Stimulated activated CD4-positive, alpha-beta T cell treated with anti-CD3 and anti-CD28 coated beads, TNF-alpha, amount 100 ng/mL, for 4 hours (primary cell): ENCODE results near the gene TPRA1.

Source experiments
- DNase-seq, 3 experiments: peaks; one replicate each; pipeline ENCODE4 v3.0.0-alpha.2; 2020; ENCODE audit warnings: low read depth in 3 of 3

The TPRA1 gene

GRCh38 chr3:127590282-127590592, 296 bp downstream of the TPRA1 start:
- DNase-seq, result peak in 1 of 3 experiments; percentile 33

- no peak for DNase-seq
These were observed 792 bp downstream of the TPRA1 start for GRCh38 chr3:127589600-127590281.

- no peak for DNase-seq
These were observed 1.5 kb downstream of the TPRA1 start for GRCh38 chr3:127588806-127589577.

- no peak for DNase-seq
These were observed 2.7 kb downstream of the TPRA1 start for GRCh38 chr3:127587876-127588275.

- DNase-seq, result no peak
These were observed 4.6 kb downstream of the TPRA1 start for GRCh38 chr3:127585813-127586413.

- DNase-seq, result no peak
These were observed 5.2 kb downstream of the TPRA1 start for GRCh38 chr3:127585163-127585812.

- DNase-seq, result no peak
These were observed 5.8 kb downstream of the TPRA1 start for GRCh38 chr3:127584734-127585133.

- DNase-seq, result no peak
These were observed 10.0 kb downstream of the TPRA1 start for GRCh38 chr3:127580327-127581060.

- DNase-seq, result no peak
These were observed 11.7 kb downstream of the TPRA1 start for GRCh38 chr3:127578802-127579201.

- DNase-seq, result no peak
These were observed 12.4 kb downstream of the TPRA1 start for GRCh38 chr3:127578168-127578567.

- no peak for DNase-seq
These were observed 13.1 kb downstream of the TPRA1 start for GRCh38 chr3:127577448-127577847.

- DNase-seq, result peak; percentile 55 to 70 (median 69)
These were observed 15.4 kb downstream of the TPRA1 start for GRCh38 chr3:127574880-127575878.

GRCh38 chr3:127573912-127574311, 16.6 kb downstream of the TPRA1 start:
- no peak for DNase-seq

GRCh38 chr3:127573401-127573800, 17.1 kb downstream of the TPRA1 start:
- no peak for DNase-seq

GRCh38 chr3:127572735-127573134, 17.8 kb downstream of the TPRA1 start:
- DNase-seq, result no peak

- no peak for DNase-seq
These were observed 18.3 kb downstream of the TPRA1 start for GRCh38 chr3:127572186-127572585.

- DNase-seq, result no peak
These were observed 20.0 kb downstream of the TPRA1 start for GRCh38 chr3:127570520-127570919.

GRCh38 chr3:127569160-127569559, 21.4 kb downstream of the TPRA1 start:
- DNase-seq, result no peak

GRCh38 chr3:127568586-127568985, 21.9 kb downstream of the TPRA1 start:
- DNase-seq, result no peak

GRCh38 chr3:127566833-127567232, 23.7 kb downstream of the TPRA1 start:
- DNase-seq, result no peak

- DNase-seq, result no peak
These were observed 24.8 kb downstream of the TPRA1 start for GRCh38 chr3:127565711-127566110.
